GM23338 (cell line): Measurements from ENCODE around the gene HNF1B. TPM values are rescaled to one million over a fixed set of nuclear protein-coding genes. Genes with fewer than 3 reads are reported as not detected.
A peak's percentile ranks its signal among the peaks of the same experiment; 100 is the strongest.

Experiments
- ATAC-seq: fragments of 200-7000 bp; cut with Tn5 transposase; 3 replicates; pipeline ENCODE4 v1.9.1; 2020
- DNase-seq: peaks from one replicate; pipeline ENCODE4 v3.0.0-alpha.2; 2015; ENCODE audit warnings: low spot score
- H2AFZ ChIP-seq: fragments of 200-600 bp; sonication (generic); 2 replicates; pipeline ENCODE4 v1.8.0; 2016; ENCODE audit warnings: antibody characterized with exemption, mild to moderate bottlenecking, moderate library complexity
- H3F3A ChIP-seq: fragments of 200-600 bp; sonication (generic); replicated peaks from 2 replicates; pipeline ENCODE4 v1.8.0; 2017; ENCODE audit warnings: antibody characterized with exemption, mixed run types, low read depth
- H3K27ac ChIP-seq: fragments of 200-600 bp; sonication (generic); 2 replicates; pipeline ENCODE4 v1.6.1; 2016; ENCODE audit warnings: low read depth
- H3K27me3 ChIP-seq: fragments of 200-600 bp; sonication (generic); 2 replicates; pipeline ENCODE4 v1.8.0; 2016; ENCODE audit warnings: mild to moderate bottlenecking, mixed run types, moderate library complexity; ENCODE audit not compliant: insufficient read depth
- H3K36me3 ChIP-seq: fragments of 200-600 bp; sonication (generic); 2 replicates; pipeline ENCODE4 v1.8.0; 2016; ENCODE audit warnings: mild to moderate bottlenecking; ENCODE audit not compliant: insufficient read depth
- H3K4me1 ChIP-seq: fragments of 200-600 bp; sonication (generic); 2 replicates; pipeline ENCODE4 v1.8.0; 2016; ENCODE audit warnings: mild to moderate bottlenecking, moderate library complexity; ENCODE audit not compliant: insufficient read depth
- H3K4me2 ChIP-seq: fragments of 200-600 bp; sonication (generic); 2 replicates; pipeline ENCODE4 v1.7.1; 2017; ENCODE audit warnings: mixed run types
- H3K4me3 ChIP-seq: fragments of 200-600 bp; sonication (generic); 2 replicates; pipeline ENCODE4 v1.6.1; 2016; ENCODE audit warnings: mixed run types
- H3K79me2 ChIP-seq: fragments of 200-600 bp; sonication (generic); replicated peaks from 2 replicates; pipeline ENCODE4 v1.8.0; 2017; ENCODE audit warnings: mild to moderate bottlenecking; ENCODE audit not compliant: insufficient read depth
- H3K9me2 ChIP-seq: fragments of 200-600 bp; sonication (generic); 2 replicates; pipeline ENCODE4 v1.8.0; 2017; ENCODE audit not compliant: insufficient read depth
- H4K20me1 ChIP-seq: fragments of 200-600 bp; sonication (generic); replicated peaks from 2 replicates; pipeline ENCODE4 v1.8.0; 2017; ENCODE audit warnings: mild to moderate bottlenecking; ENCODE audit not compliant: insufficient read depth
- H3K27ac Mint-ChIP-seq: 2 replicates; pipeline ENCODE4 v1.8.0; 2020; ENCODE audit warnings: inconsistent platforms, mild to moderate bottlenecking, moderate library complexity, mixed read lengths
- H3K27me3 Mint-ChIP-seq: 3 replicates; pipeline ENCODE4 v1.8.0; 2022; ENCODE audit warnings: low read depth, mild to moderate bottlenecking, moderate library complexity, mixed read lengths, inconsistent platforms; ENCODE audit not compliant: insufficient read depth, poor library complexity
- H3K36me3 Mint-ChIP-seq: 3 replicates; pipeline ENCODE4 v1.8.0; 2021; ENCODE audit warnings: low read depth, mild to moderate bottlenecking, inconsistent platforms, moderate library complexity, mixed read lengths
- H3K4me1 Mint-ChIP-seq: 3 replicates; pipeline ENCODE4 v1.8.0; 2020; ENCODE audit warnings: mild to moderate bottlenecking, inconsistent platforms, mixed read lengths
- H3K4me3 Mint-ChIP-seq: 3 replicates; pipeline ENCODE4 v1.8.0; 2021; ENCODE audit warnings: moderate library complexity, mild to moderate bottlenecking, inconsistent platforms, mixed read lengths
- H3K9me3 Mint-ChIP-seq: 3 replicates; pipeline ENCODE4 v1.8.0; 2020; ENCODE audit warnings: moderate library complexity, mild to moderate bottlenecking, inconsistent platforms, mixed read lengths
- CREB1 ChIP-seq: fragments of 250-450 bp; sonication (Bioruptor Pico); IDR thresholded peaks from 2 replicates; pipeline ENCODE4 v1.5.0; 2020; ENCODE audit warnings: low read depth, mild to moderate bottlenecking, moderate library complexity
- CTCF ChIP-seq, 2 experiments: fragments of 200-600 bp in 1 of 2; sonication (generic) in 1 of 2; conservative IDR thresholded peaks; 2 replicates each; pipeline versions ENCODE4 v1.5.1 to v1.6.1; 2016 to 2017; ENCODE audit warnings: antibody characterized with exemption in 2 of 2, low read depth in 2 of 2, mild to moderate bottlenecking in 2 of 2, moderate library complexity in 1 of 2
- ETS1 ChIP-seq: IDR thresholded peaks from 2 replicates; pipeline ENCODE4 v1.6.1; 2016; ENCODE audit warnings: antibody characterized with exemption
- EZH2phosphoT487 ChIP-seq: fragments of 200-600 bp; sonication (generic); IDR thresholded peaks from one replicate; pipeline ENCODE4 v1.8.1; 2018; ENCODE audit warnings: antibody characterized with exemption; ENCODE audit not compliant: unreplicated experiment
- JUNB ChIP-seq: IDR thresholded peaks from one replicate; pipeline ENCODE4 v1.6.1; 2016; ENCODE audit warnings: antibody characterized with exemption; ENCODE audit not compliant: unreplicated experiment
- POLR2AphosphoS5 ChIP-seq: IDR thresholded peaks from 2 replicates; pipeline ENCODE4 v1.6.1; 2016; ENCODE audit warnings: antibody characterized with exemption, low read depth
- polyA plus RNA-seq: library from polyadenylated mRNA; unstranded; fragments of >200 nt; fragmentation: Nextera tagmentation; extraction: Ambion mirVana; gene quantifications from 2 replicates; pipeline ENCODE4 v1.2.1, GENCODE V29; 2016
- total RNA-seq: library from RNA; depleted of rRNA; stranded (reverse); fragments of >200 nt; shearing (Covaris generic); gene quantifications from 2 replicates; pipeline ENCODE4 v1.2.3, GENCODE V29; 2014

The HNF1B gene
- total and polyA plus RNA-seq, 2 experiments from 2014 or later = 0.07 to 0.19 TPM

GRCh38 chr17:37792787-37793186 lies 47.9 kb upstream of the HNF1B start (continued):
- TF ChIP-seq EZH2phosphoT487 = no peak
- TF ChIP-seq CREB1 (CRISPR knock-in tag) = no peak
- TF ChIP-seq JUNB = no peak
- TF ChIP-seq POLR2AphosphoS5 = no peak
- no peak for TF ChIP-seq ETS1

- Mint-ChIP-seq H3K4me3 (no peak overlapping the region), H3K9me3 (no peaks in the 10 kb centered on the region; the same call in 2 of the 3 replicates)
- H2AFZ ChIP-seq = no peak overlapping the region
These were observed 46.9 kb upstream of the HNF1B start for GRCh38 chr17:37791447-37792399.

More at GRCh38 chr17:37791447-37792399, 46.9 kb upstream of the HNF1B start:
- TF ChIP-seq CTCF (conservative IDR thresholded peaks at IDR 0.05; ENCODE audit: low read depth in 2 of 2) = peak; percentile 68 to 82
- TF ChIP-seq POLR2AphosphoS5 = no peak
- no peaks in the 10 kb centered on the region for H3F3A ChIP-seq
- H3K27ac ChIP-seq = no peak overlapping the region
- no peaks in the 10 kb centered on the region for H3K27me3 ChIP-seq
- H3K4me1 ChIP-seq = no peaks in the 10 kb centered on the region
- H3K4me2 ChIP-seq = no peak overlapping the region
- ATAC-seq (peak; percentile 74), DNase-seq (peak; percentile 59)
- no peaks in the 10 kb centered on the region for H3K79me2 ChIP-seq
- H3K4me3 ChIP-seq = no peak overlapping the region
- H3K9me2 ChIP-seq = peaks cover 5% of the 10 kb centered on the region
- Mint-ChIP-seq H3K36me3 (no peaks in the 10 kb centered on the region), H3K27me3 (peaks cover 3% of the 10 kb centered on the region), H3K27ac (no peak overlapping the region), H3K4me1 (no peaks in the 10 kb centered on the region; the same call in 2 of the 3 replicates)
- H4K20me1 ChIP-seq = no peaks in the 10 kb centered on the region
- no peaks in the 10 kb centered on the region; the same call in 1 of the 2 replicates for H3K36me3 ChIP-seq
